ENCODE measurements around the gene ESPN.
"Not testable (repeated sequence)": the region's sequence is repeated elsewhere in the genome, so short reads cannot be mapped to it uniquely, and the experiment has no call there.

Gene ESPN

GRCh38 chr1:6491081-6491449 lies 66.5 kb downstream of the ESPN start:
- H3K9me3 ChIP-seq (ENCODE audit: insufficient read depth, low read depth, low read length), result peaks cover 2% of the 10 kb centered on the region
- H3K4me3 ChIP-seq (ENCODE audit: low read depth, low read length), result peak overlapping the region; percentile 75

GRCh38 chr1:6491480-6491962 lies 66.9 kb downstream of the ESPN start, which contains the start of gene PLEKHG5:
Gene PLEKHG5, minus strand, starts transcription at chr1:6491667. Its CDS starts 14,096 bp downstream, at chr1:6477571.
- peak; percentile 23 to 40 for DNase-seq
- Histone ChIP-seq H3K9ac (ENCODE audit: low read length) (peak within 1 kb of the TSS; percentile 78), H3K4me2 (ENCODE audit: low read length) (peak within 1 kb of the TSS; percentile 91), H3K14ac (ENCODE audit: low read length) (peak within 1 kb of the TSS; percentile 83), H3K4ac (ENCODE audit: low read depth, low read length) (peak within 1 kb of the TSS; percentile 84), H3K36me3 (ENCODE audit: control insufficient read depth in 1 of 2, insufficient read depth in 2 of 2, low read length in 2 of 2) (peaks cover 14 to 16% of the 10 kb centered on the region in 2 experiments), H3K23ac (ENCODE audit: low read length) (no peak within 1 kb of the TSS), H4K91ac (ENCODE audit: low read depth, low read length) (peak within 1 kb of the TSS; percentile 97), H3K27me3 (ENCODE audit: insufficient read depth, low read length) (no peaks in the 10 kb centered on the region), H2AK5ac (ENCODE audit: low read length) (peak within 1 kb of the TSS; percentile 72), H3K4me3 (ENCODE audit: low read depth, low read length) (peak within 1 kb of the TSS; percentile 75), H3K79me2 (ENCODE audit: control insufficient read depth, insufficient read depth, low read length, poor library complexity) (peaks cover 12% of the 10 kb centered on the region), H4K12ac (ENCODE audit: low read depth, low read length) (peak within 1 kb of the TSS; percentile 76), H3K4me1 (ENCODE audit: control insufficient read depth in 1 of 2, insufficient read depth in 2 of 2, low read length in 2 of 2) (peaks cover 30 to 33% of the 10 kb centered on the region in 2 experiments), H3K27ac (ENCODE audit: low read depth, low read length) (peak within 1 kb of the TSS; percentile 94), H2AFZ (ENCODE audit: insufficient read depth, low read length, poor library complexity) (peak within 1 kb of the TSS; percentile 82), H2BK120ac (ENCODE audit: insufficient read depth, low read length, poor library complexity) (peak within 1 kb of the TSS; percentile 94), H2BK5ac (ENCODE audit: low read depth, low read length, poor library complexity) (peak within 1 kb of the TSS; percentile 70), H3K18ac (ENCODE audit: low read length) (peak within 1 kb of the TSS; percentile 83), H2BK12ac (ENCODE audit: low read length) (peak within 1 kb of the TSS; percentile 69), H4K8ac (ENCODE audit: low read depth, low read length) (peak within 1 kb of the TSS; percentile 92), H3K9me3 (ENCODE audit: insufficient read depth, low read depth, low read length) (peaks cover 2% of the 10 kb centered on the region), H3K79me1 (ENCODE audit: low read length) (peaks cover 26% of the 10 kb centered on the region)
- WGBS (ENCODE audit: extremely low coverage, insufficient coverage, insufficient read length), result no CpG with 5 or more reads among the region's 6 CpGs

More at GRCh38 chr1:6491081-6491449, 66.5 kb downstream of the ESPN start:
- no peak for DNase-seq
- Histone ChIP-seq H2BK12ac (ENCODE audit: low read length) (peak overlapping the region; percentile 69), H4K8ac (ENCODE audit: low read depth, low read length) (peak overlapping the region; percentile 92), H2AK5ac (ENCODE audit: low read length) (peak overlapping the region; percentile 17), H3K27ac (ENCODE audit: low read depth, low read length) (peak overlapping the region; percentile 94), H3K4me1 (ENCODE audit: control insufficient read depth in 1 of 2, insufficient read depth in 2 of 2, low read length in 2 of 2) (peaks cover 30 to 32% of the 10 kb centered on the region in 2 experiments), H3K27me3 (ENCODE audit: insufficient read depth, low read length) (no peaks in the 10 kb centered on the region), H2AFZ (ENCODE audit: insufficient read depth, low read length, poor library complexity) (peak overlapping the region; percentile 77), H4K91ac (ENCODE audit: low read depth, low read length) (peak overlapping the region; percentile 97), H4K12ac (ENCODE audit: low read depth, low read length) (peak overlapping the region; percentile 76), H3K79me1 (ENCODE audit: low read length) (peaks cover 27% of the 10 kb centered on the region), H3K18ac (ENCODE audit: low read length) (peak overlapping the region; percentile 83), H3K9ac (ENCODE audit: low read length) (peak overlapping the region; percentile 78), H3K4ac (ENCODE audit: low read depth, low read length) (peak overlapping the region; percentile 84), H3K23ac (ENCODE audit: low read length) (no peak overlapping the region), H3K79me2 (ENCODE audit: control insufficient read depth, insufficient read depth, low read length, poor library complexity) (peaks cover 12% of the 10 kb centered on the region), H3K36me3 (ENCODE audit: control insufficient read depth in 1 of 2, insufficient read depth in 2 of 2, low read length in 2 of 2) (peaks cover 14 to 16% of the 10 kb centered on the region in 2 experiments), H2BK5ac (ENCODE audit: low read depth, low read length, poor library complexity) (peak overlapping the region; percentile 70), H2BK120ac (ENCODE audit: insufficient read depth, low read length, poor library complexity) (peak overlapping the region; percentile 94), H3K4me2 (ENCODE audit: low read length) (peak overlapping the region; percentile 91), H3K14ac (ENCODE audit: low read length) (peak overlapping the region; percentile 83)
- no CpG with 5 or more reads among the region's 6 CpGs for WGBS (ENCODE audit: extremely low coverage, insufficient coverage, insufficient read length)

GRCh38 chr1:6491966-6492365 lies 67.4 kb downstream of the ESPN start:
- WGBS (ENCODE audit: extremely low coverage, insufficient coverage, insufficient read length), result no CpG with 5 or more reads among the region's 10 CpGs
- Histone ChIP-seq H3K27ac (ENCODE audit: low read depth, low read length) (peak overlapping the region; percentile 94), H2BK120ac (ENCODE audit: insufficient read depth, low read length, poor library complexity) (peak overlapping the region; percentile 16), H3K36me3 (ENCODE audit: control insufficient read depth in 1 of 2, insufficient read depth in 2 of 2, low read length in 2 of 2) (peaks cover 14 to 16% of the 10 kb centered on the region in 2 experiments), H4K8ac (ENCODE audit: low read depth, low read length) (peak overlapping the region; percentile 31), H3K18ac (ENCODE audit: low read length) (peak overlapping the region; percentile 63), H3K9ac (ENCODE audit: low read length) (no peak overlapping the region), H2AFZ (ENCODE audit: insufficient read depth, low read length, poor library complexity) (no peak overlapping the region), H2BK12ac (ENCODE audit: low read length) (peak overlapping the region; percentile 28), H3K79me2 (ENCODE audit: control insufficient read depth, insufficient read depth, low read length, poor library complexity) (peaks cover 15% of the 10 kb centered on the region), H3K4me2 (ENCODE audit: low read length) (peak overlapping the region; percentile 91), H3K23ac (ENCODE audit: low read length) (no peak overlapping the region), H3K14ac (ENCODE audit: low read length) (peak overlapping the region; percentile 22), H4K91ac (ENCODE audit: low read depth, low read length) (peak overlapping the region; percentile 97), H3K4ac (ENCODE audit: low read depth, low read length) (peak overlapping the region; percentile 30), H4K12ac (ENCODE audit: low read depth, low read length) (no peak overlapping the region), H3K79me1 (ENCODE audit: low read length) (peaks cover 29% of the 10 kb centered on the region), H2BK5ac (ENCODE audit: low read depth, low read length, poor library complexity) (peak overlapping the region; percentile 3), H3K27me3 (ENCODE audit: insufficient read depth, low read length) (no peaks in the 10 kb centered on the region), H3K4me1 (ENCODE audit: control insufficient read depth in 1 of 2, insufficient read depth in 2 of 2, low read length in 2 of 2) (peaks cover 27 to 29% of the 10 kb centered on the region in 2 experiments), H2AK5ac (ENCODE audit: low read length) (peak overlapping the region; percentile 72), H3K4me3 (ENCODE audit: low read depth, low read length) (no peak overlapping the region), H3K9me3 (ENCODE audit: insufficient read depth, low read depth, low read length) (peaks cover 2% of the 10 kb centered on the region)
- no peak for DNase-seq

DNA sequence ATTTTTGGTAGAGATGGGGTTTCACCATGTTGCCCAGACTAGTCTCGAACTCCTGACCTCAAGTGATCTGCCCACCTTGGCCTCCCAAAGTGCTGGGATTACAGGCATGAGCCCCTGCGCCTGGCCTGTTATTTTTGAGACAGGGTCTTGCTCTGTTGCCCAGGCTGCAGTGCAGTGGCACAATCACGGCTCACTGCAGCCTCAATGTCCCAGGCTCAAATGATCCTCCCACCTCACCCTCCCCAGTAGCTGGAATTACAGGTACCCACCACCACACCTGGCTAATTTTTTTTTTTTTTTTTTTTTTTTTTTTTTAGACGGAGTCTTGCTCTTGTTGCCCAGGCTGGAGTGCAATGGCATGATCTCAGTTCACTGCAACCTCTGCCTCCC lies 69.3 kb downstream of the ESPN start:
- H2BK120ac ChIP-seq (ENCODE audit: insufficient read depth, low read length, poor library complexity); H2AFZ ChIP-seq (ENCODE audit: insufficient read depth, low read length, poor library complexity); H3K14ac ChIP-seq (ENCODE audit: low read length); H3K4me3 ChIP-seq (ENCODE audit: low read depth, low read length); H2AK5ac ChIP-seq (ENCODE audit: low read length); H3K4me2 ChIP-seq (ENCODE audit: low read length); H2BK12ac ChIP-seq (ENCODE audit: low read length); H4K91ac ChIP-seq (ENCODE audit: low read depth, low read length); H3K9ac ChIP-seq (ENCODE audit: low read length); H3K18ac ChIP-seq (ENCODE audit: low read length); H3K27ac ChIP-seq (ENCODE audit: low read depth, low read length); H2BK5ac ChIP-seq (ENCODE audit: low read depth, low read length, poor library complexity); H4K12ac ChIP-seq (ENCODE audit: low read depth, low read length); H3K27me3 ChIP-seq (ENCODE audit: insufficient read depth, low read length); H3K23ac ChIP-seq (ENCODE audit: low read length); H4K8ac ChIP-seq (ENCODE audit: low read depth, low read length); H3K9me3 ChIP-seq (ENCODE audit: insufficient read depth, low read depth, low read length); H3K4ac ChIP-seq (ENCODE audit: low read depth, low read length); DNase-seq: not testable (repeated sequence)
- peaks cover 5 to 10% of the 10 kb centered on the region in 2 experiments for H3K36me3 ChIP-seq (ENCODE audit: control insufficient read depth in 1 of 2, insufficient read depth in 2 of 2, low read length in 2 of 2)
- H3K79me1 ChIP-seq (ENCODE audit: low read length), result peaks cover 34% of the 10 kb centered on the region
- WGBS (ENCODE audit: extremely low coverage, insufficient coverage, insufficient read length), result no CpG with 5 or more reads among the region's 4 CpGs
- H3K4me1 ChIP-seq (ENCODE audit: control insufficient read depth in 1 of 2, insufficient read depth in 2 of 2, low read length in 2 of 2), result peaks cover 30 to 39% of the 10 kb centered on the region in 2 experiments
- H3K79me2 ChIP-seq (ENCODE audit: control insufficient read depth, insufficient read depth, low read length, poor library complexity), result peaks cover 18% of the 10 kb centered on the region
